Colonic mucosa (tissue), 4 donors: Measurements from ENCODE around the gene DIP2C. TPM values are rescaled to one million over a fixed set of nuclear protein-coding genes. Genes with fewer than 3 reads are reported as not detected.

Experiments used
- DNase-seq: peaks from one replicate; pipeline ENCODE4 v3.0.0-alpha.2; 2020
- H3K27ac ChIP-seq: fragments of 200-600 bp; one replicate; pipeline ENCODE4 v1.8.0; 2021
- H3K27me3 ChIP-seq: fragments of 200-600 bp; one replicate; pipeline ENCODE4 v1.8.0; 2021
- H3K36me3 ChIP-seq: fragments of 200-600 bp; one replicate; pipeline ENCODE4 v1.8.0; 2021
- H3K4me1 ChIP-seq: fragments of 200-600 bp; one replicate; pipeline ENCODE4 v1.8.0; 2021; ENCODE audit warnings: mild to moderate bottlenecking
- H3K4me3 ChIP-seq: fragments of 200-600 bp; one replicate; pipeline ENCODE4 v1.8.0; 2021
- H3K9ac ChIP-seq, 2 donors: one replicate each; pipeline ENCODE4 v1.7.0; 2013; ENCODE audit warnings: control low read depth in 2 of 2, low read depth in 2 of 2, low read length in 2 of 2
- H3K9me3 ChIP-seq: fragments of 200-600 bp; one replicate; pipeline ENCODE4 v1.8.0; 2021
- intact Hi-C: fragments of 100-400 bp; cut with DNase I; formaldehyde crosslinking; loops from one replicate; pipeline ENCODE4 v1.14.1; 2022
- total RNA-seq, 2 donors: library from RNA; stranded (reverse); fragmentation: NEBNext Ultra II Directional in 1 of 2; extraction: Animal tissue kit (Norgen Biotek cat#: 25700) in 1 of 2; gene quantifications; one replicate each; pipeline ENCODE4 v1.2.1, GENCODE V29; 2021
- TF ChIP-seq, protein P1 (sequence below): fragments of 200-600 bp; IDR thresholded peaks from one replicate; pipeline ENCODE4 v1.8.0; 2022; ENCODE audit warnings: antibody characterized with exemption, mild to moderate bottlenecking
- donor health status: healthy.
- donor health status: DM: no; HTN: no; CAD: no.
- donor health status: DM: no; HTN: no; CAD: no.

DIP2C gene
- total RNA-seq, 2 donors from 2014 or later: 7.6 to 11.2 TPM

DNA sequence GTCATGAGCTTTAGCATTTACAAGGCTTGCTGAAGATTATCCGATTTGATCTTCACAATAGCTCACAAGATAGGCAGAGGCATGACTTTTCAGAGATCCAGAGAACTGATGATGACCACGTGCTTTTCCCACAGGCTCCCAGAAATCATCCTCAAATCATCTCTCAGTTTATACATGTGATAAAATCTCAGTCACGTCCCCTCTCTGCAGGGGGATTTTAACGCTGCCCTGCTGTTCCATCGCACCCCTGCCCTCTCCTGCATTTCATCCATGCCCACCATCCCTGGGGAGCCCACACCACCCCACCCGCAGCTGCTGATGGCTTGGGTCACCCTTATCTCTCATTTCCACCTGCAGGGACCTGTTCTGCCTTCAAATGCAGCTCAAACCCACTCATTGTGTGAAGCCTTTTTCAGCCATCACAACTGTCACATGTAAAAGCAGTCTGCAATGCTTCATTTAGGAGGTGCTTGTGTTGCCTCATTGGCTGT, 141.8 kb downstream of the DIP2C start:
- no peaks in the 10 kb centered on the region for H3K27me3 ChIP-seq
- DNase-seq: no peak
- TF ChIP-seq, protein P1, sequence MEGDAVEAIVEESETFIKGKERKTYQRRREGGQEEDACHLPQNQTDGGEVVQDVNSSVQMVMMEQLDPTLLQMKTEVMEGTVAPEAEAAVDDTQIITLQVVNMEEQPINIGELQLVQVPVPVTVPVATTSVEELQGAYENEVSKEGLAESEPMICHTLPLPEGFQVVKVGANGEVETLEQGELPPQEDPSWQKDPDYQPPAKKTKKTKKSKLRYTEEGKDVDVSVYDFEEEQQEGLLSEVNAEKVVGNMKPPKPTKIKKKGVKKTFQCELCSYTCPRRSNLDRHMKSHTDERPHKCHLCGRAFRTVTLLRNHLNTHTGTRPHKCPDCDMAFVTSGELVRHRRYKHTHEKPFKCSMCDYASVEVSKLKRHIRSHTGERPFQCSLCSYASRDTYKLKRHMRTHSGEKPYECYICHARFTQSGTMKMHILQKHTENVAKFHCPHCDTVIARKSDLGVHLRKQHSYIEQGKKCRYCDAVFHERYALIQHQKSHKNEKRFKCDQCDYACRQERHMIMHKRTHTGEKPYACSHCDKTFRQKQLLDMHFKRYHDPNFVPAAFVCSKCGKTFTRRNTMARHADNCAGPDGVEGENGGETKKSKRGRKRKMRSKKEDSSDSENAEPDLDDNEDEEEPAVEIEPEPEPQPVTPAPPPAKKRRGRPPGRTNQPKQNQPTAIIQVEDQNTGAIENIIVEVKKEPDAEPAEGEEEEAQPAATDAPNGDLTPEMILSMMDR: no peak
- no peaks in the 10 kb centered on the region for H3K9me3 ChIP-seq
- no peak overlapping the region for H3K27ac ChIP-seq
- H3K4me1 ChIP-seq: no peaks in the 10 kb centered on the region
- intact Hi-C loops: no loop called here
- no peak overlapping the region for H3K4me3 ChIP-seq
- H3K36me3 ChIP-seq: no peaks in the 10 kb centered on the region
- no peak overlapping the region for H3K9ac ChIP-seq

DNA sequence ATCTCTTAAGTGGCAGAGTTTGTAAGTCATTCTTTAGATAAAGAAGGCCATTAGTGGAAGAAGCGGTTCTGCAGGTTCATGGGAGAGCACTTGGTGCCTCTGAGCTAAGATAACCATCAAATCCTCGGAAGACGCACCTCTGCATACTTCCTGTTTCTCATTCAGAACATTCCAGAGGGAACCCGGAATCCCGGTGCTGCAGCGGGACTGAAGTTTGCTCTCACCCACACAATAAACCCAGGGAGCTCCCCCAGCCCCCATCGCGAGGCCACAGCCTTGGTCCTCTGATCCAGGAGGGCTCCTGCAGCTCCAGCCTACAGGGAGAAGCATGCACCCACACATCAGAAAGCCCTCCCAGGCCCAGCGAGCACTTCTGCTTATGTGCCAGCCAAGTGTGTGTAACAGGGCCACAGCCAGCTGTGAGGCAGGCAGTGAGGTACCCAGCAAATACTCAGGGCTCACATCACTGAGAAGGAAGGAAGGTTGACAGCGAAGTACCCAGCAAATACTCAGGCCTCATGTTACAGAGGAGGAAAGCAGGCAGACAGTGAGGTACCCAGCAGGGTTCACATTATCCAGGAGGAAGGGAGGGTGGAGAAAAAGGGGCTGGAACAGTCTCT, 142.4 kb downstream of the DIP2C start:
- no peak overlapping the region for H3K4me3 ChIP-seq
- H3K9me3 ChIP-seq: no peaks in the 10 kb centered on the region
- H3K9ac ChIP-seq: no peak overlapping the region
- no peaks in the 10 kb centered on the region for H3K36me3 ChIP-seq
- no peak overlapping the region for H3K27ac ChIP-seq
- H3K27me3 ChIP-seq: no peaks in the 10 kb centered on the region
- DNase-seq: no peak
- intact Hi-C loops: no loop called here
- H3K4me1 ChIP-seq: no peaks in the 10 kb centered on the region
- TF ChIP-seq, protein P1: no peak

DNA sequence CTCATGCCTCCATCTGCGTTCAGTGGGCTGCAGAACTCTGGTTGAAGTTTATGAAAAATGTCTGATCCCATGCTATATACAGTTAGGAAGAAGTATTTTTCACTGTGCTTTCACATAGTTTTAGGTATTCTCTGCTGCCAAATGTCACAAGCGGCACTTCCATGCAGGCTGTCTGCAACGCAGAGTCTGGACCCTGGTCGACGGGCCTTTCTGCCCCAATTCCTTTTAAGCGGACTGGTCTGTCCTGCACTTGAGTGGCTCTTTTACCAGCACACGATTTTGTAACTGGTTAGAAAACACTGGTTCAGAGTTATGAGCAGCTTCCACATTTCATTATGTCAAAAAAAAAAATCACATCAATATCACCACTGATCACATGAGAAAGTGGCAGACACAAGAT, 143.0 kb downstream of the DIP2C start:
- no peaks in the 10 kb centered on the region for H3K27me3 ChIP-seq
- no peak overlapping the region for H3K27ac ChIP-seq
- TF ChIP-seq, protein P1: no peak
- intact Hi-C loops: no loop called here
- H3K9ac ChIP-seq: no peak overlapping the region
- H3K4me3 ChIP-seq: no peak overlapping the region
- no peaks in the 10 kb centered on the region for H3K4me1 ChIP-seq
- DNase-seq: no peak
- no peaks in the 10 kb centered on the region for H3K9me3 ChIP-seq
- no peaks in the 10 kb centered on the region for H3K36me3 ChIP-seq

DNA sequence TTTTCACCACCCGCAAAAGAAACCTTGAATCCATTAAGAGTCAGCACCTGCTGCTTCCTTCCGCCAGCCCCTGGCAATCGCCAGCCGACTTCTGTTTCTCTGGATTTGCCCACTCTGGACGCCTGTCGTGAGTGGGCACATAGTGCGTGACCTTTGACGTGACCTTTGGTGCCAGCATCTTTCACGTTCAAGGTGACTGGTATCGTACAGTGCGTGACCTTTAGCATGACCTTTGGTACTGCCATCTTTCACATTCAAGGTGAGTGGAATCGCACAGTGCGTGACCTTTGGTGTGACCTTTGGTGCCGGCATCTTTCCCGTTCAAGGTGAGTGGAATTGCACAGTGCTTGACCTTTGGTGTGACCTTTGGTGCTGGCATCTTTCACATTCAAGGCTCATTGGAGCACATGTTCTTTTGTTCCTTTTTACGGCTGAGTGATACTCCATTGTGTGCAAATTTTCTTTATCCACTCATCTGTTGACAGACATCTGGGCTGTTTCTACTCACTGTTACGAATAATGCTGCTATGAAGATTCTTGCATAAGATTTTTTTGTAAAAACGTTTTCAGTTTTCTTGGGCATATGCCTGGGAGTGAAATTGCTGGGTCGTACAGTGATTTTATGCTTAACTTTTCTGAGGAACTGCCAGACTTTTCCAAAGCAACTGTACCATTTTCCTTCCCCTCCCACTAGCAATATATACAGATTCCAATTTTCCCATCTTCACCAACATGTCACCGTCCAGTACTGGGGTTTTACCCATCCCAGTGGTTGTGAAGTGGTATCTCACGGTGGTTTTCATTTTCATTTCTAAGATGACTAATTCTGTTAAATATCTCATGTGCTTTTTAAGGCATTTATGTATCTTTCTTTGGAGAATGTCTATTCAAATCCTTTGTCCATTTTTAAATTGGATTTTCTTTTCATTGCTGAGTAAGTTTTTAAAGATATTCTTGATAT, 145.3 kb downstream of the DIP2C start:
- Histone ChIP-seq H3K4me3 (no peak overlapping the region), H3K9ac (no peak overlapping the region), H3K36me3 (no peaks in the 10 kb centered on the region), H3K4me1 (no peaks in the 10 kb centered on the region), H3K27me3 (no peaks in the 10 kb centered on the region), H3K27ac (no peak overlapping the region), H3K9me3 (no peaks in the 10 kb centered on the region)
- intact Hi-C loops: no loop called here
- TF ChIP-seq, protein P1: no peak
- DNase-seq: no peak

DNA sequence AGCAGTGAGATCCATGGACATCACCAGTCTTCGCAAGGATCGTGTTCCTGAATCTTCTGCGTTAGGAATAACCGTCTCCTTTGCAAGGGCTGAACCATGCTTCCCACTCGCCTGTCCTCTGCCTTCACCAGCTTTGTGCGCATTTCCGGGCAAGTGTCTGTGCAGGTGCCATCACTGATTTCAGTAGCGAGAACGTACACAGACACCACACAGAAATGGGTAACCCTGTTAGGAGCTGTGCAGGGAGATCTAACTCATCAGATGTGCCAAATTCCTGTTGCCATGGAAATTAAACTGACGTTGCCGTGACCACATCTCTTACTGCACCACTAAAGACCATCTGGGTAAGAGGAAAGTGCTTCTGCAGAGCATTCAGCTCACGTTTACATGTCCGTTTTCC, 146.3 kb downstream of the DIP2C start:
- Histone ChIP-seq H3K36me3 (no peaks in the 10 kb centered on the region), H3K27me3 (no peaks in the 10 kb centered on the region), H3K27ac (no peak overlapping the region), H3K9me3 (no peaks in the 10 kb centered on the region), H3K4me3 (no peak overlapping the region), H3K4me1 (no peaks in the 10 kb centered on the region), H3K9ac (no peak overlapping the region)
- TF ChIP-seq, protein P1: no peak
- DNase-seq: no peak
- intact Hi-C loops: no loop called here
